D721Med (cell line): ENCODE results near the gene GRIK4.

Experiments
- DNase-seq: peaks from one replicate; pipeline ENCODE4 v3.0.0; 2011; ENCODE audit warnings: low spot score; ENCODE audit not compliant: insufficient read length
- FAIRE-seq: peaks from 2 replicates; lab custom pipeline; 2011; peaks lifted over from hg19 to GRCh38; lab: Jason Lieb, UNC
- CTCF ChIP-seq: IDR thresholded peaks from 2 replicates; pipeline ENCODE4 v1.5.1; 2012; ENCODE audit warnings: mild to moderate bottlenecking, control low read depth; ENCODE audit not compliant: insufficient read depth; ENCODE audit errors: missing control alignments

The GRIK4 gene

GRCh38 chr11:120549346-120549745 is 37.8 kb downstream of the GRIK4 start:
- no peak for TF ChIP-seq CTCF
- DNase-seq: no peak
- FAIRE-seq: no peak

- FAIRE-seq: no peak
- no peak for DNase-seq
- TF ChIP-seq CTCF: no peak
These were observed 38.5 kb downstream of the GRIK4 start for GRCh38 chr11:120550007-120550406.

GRCh38 chr11:120551191-120551590 is 39.6 kb downstream of the GRIK4 start:
- TF ChIP-seq CTCF: no peak
- no peak for DNase-seq
- no peak for FAIRE-seq

GRCh38 chr11:120554766-120555432 is 43.4 kb downstream of the GRIK4 start:
- FAIRE-seq: no peak
- no peak for DNase-seq
- no peak for TF ChIP-seq CTCF

- FAIRE-seq (no peak), DNase-seq (no peak)
- TF ChIP-seq CTCF: no peak
These were observed 43.9 kb downstream of the GRIK4 start for GRCh38 chr11:120555433-120555773.

- TF ChIP-seq CTCF: no peak
- FAIRE-seq (no peak), DNase-seq (no peak)
These were observed 45.2 kb downstream of the GRIK4 start for GRCh38 chr11:120556797-120557196.

GRCh38 chr11:120558744-120559431 is 47.3 kb downstream of the GRIK4 start:
- no peak for FAIRE-seq

More at GRCh38 chr11:120558744-120559431, 47.3 kb downstream of the GRIK4 start:
- no peak for TF ChIP-seq CTCF
- no peak for DNase-seq
